CD4-positive, alpha-beta T cell treated with Interleukin-12 subunit alpha and Interleukin-12 subunit beta, for 1 hour (primary cell): ENCODE measurements around the gene RNF31.
A peak's percentile ranks its signal among the peaks of the same experiment; 100 is the strongest.

Experiments
- DNase-seq: peaks from one replicate; pipeline ENCODE4 v3.0.0-alpha.2; 2020

The RNF31 gene

GRCh38 chr14:24117179-24117578, 30.1 kb upstream of the RNF31 start:
- no peak for DNase-seq

- DNase-seq, result no peak
These were observed 27.6 kb upstream of the RNF31 start for GRCh38 chr14:24119691-24120090.

GRCh38 chr14:24121210-24121609, 26.1 kb upstream of the RNF31 start:
- DNase-seq, result no peak

- no peak for DNase-seq
These were observed 24.9 kb upstream of the RNF31 start for GRCh38 chr14:24122416-24122815.

- no peak for DNase-seq
These were observed 24.4 kb upstream of the RNF31 start for GRCh38 chr14:24122898-24123297.

GRCh38 chr14:24123424-24124417, 23.6 kb upstream of the RNF31 start:
- DNase-seq, result no peak

GRCh38 chr14:24126939-24127338, 20.4 kb upstream of the RNF31 start:
- DNase-seq, result no peak

GRCh38 chr14:24127673-24128072, 19.6 kb upstream of the RNF31 start:
- DNase-seq, result no peak

- no peak for DNase-seq
These were observed 17.8 kb upstream of the RNF31 start for GRCh38 chr14:24129410-24129998.

GRCh38 chr14:24130380-24130716, 16.9 kb upstream of the RNF31 start, which contains the start of gene FITM1:
Gene FITM1 (plus strand): TSS chr14:24130659. CDS start chr14:24131564, 905 bp downstream.
- DNase-seq, result no peak

- no peak for DNase-seq
These were observed 16.4 kb upstream of the RNF31 start for GRCh38 chr14:24130717-24131548.

- no peak for DNase-seq
These were observed 15.7 kb upstream of the RNF31 start for GRCh38 chr14:24131549-24131966.

- peak; percentile 26 for DNase-seq
These were observed 15.1 kb upstream of the RNF31 start for GRCh38 chr14:24132061-24132685.

GRCh38 chr14:24132976-24133375, 14.3 kb upstream of the RNF31 start:
- DNase-seq, result no peak

GRCh38 chr14:24133735-24134134, 13.6 kb upstream of the RNF31 start:
- DNase-seq, result no peak

GRCh38 chr14:24135584-24135833, 11.8 kb upstream of the RNF31 start:
- no peak for DNase-seq

- peak; percentile 95 for DNase-seq
These were observed 11.2 kb upstream of the RNF31 start, which contains the start of gene PSME1 for GRCh38 chr14:24135834-24136683. Gene PSME1 (plus strand): TSS chr14:24136194. CDS start chr14:24136263, 69 bp downstream.

- no peak for DNase-seq
These were observed 10.4 kb upstream of the RNF31 start for GRCh38 chr14:24136684-24137528.

GRCh38 chr14:24137529-24138395, 9.5 kb upstream of the RNF31 start:
- no peak for DNase-seq
